Activated T-helper 9 cell treated with anti-CD3 and anti-CD28 coated beads, Interleukin-2, amount 50 U/mL, for 16 hours (primary cell): ENCODE measurements around the gene SATB2.

Source experiments
- DNase-seq: peaks from one replicate; pipeline ENCODE4 v3.0.0-alpha.2; 2020; ENCODE audit warnings: low read depth

The SATB2 gene

DNA sequence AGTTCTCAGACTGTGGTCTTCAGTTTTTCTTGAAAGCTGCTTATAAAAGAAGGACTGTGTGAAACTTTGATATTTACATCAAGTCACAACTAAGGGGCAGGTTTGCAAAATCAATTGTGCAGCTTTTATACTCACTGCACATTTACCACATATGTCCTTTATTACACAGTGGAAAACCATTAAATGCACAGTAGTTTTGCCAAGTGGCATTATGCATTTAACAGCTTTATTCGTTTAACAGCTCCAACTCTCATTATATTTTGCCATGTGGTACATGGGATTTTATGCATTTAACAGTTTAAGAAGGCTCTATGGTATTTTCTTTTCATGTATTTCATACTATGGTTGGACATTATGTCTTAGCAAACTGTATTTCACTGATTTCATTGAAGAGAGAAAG is 135.6 kb downstream of the SATB2 start:
- no peak for DNase-seq

DNA sequence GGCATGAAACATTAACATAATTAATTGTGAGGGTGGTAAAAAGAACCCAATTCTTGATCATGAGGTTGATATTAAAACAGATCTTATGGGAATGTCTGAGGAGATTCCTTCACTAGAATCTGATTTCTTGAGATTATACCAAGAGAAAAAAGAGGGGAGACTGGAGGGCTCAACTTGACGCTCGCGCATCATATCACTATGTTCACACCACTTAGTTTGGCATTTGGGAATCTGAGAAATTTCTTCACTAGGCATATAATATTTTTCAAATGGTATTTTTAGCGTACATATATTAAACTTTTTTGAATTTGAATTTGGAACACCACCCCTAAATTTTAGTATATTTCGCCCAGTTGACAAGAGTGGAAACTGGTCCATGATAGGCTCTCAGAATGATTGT is 140.1 kb downstream of the SATB2 start:
- DNase-seq, result no peak

DNA sequence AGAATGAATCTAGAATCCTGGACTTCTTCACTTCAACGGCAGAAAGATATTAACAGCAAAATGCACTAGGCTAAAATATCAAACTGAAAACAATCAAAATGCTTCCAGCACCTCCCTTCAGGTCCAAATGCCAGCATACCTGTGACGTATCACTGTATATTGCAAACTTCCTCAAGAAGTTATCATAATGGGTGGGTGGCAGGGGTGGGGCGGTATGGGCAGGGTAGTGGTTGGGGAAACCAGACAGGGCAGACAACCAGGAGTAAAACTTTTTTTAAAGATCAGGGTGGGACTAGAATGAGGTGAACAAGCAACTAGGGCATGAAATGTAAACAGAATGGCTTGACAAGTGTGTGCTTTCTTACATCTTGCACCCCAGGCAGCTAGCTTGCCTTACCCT is 140.9 kb downstream of the SATB2 start:
- no peak for DNase-seq

DNA sequence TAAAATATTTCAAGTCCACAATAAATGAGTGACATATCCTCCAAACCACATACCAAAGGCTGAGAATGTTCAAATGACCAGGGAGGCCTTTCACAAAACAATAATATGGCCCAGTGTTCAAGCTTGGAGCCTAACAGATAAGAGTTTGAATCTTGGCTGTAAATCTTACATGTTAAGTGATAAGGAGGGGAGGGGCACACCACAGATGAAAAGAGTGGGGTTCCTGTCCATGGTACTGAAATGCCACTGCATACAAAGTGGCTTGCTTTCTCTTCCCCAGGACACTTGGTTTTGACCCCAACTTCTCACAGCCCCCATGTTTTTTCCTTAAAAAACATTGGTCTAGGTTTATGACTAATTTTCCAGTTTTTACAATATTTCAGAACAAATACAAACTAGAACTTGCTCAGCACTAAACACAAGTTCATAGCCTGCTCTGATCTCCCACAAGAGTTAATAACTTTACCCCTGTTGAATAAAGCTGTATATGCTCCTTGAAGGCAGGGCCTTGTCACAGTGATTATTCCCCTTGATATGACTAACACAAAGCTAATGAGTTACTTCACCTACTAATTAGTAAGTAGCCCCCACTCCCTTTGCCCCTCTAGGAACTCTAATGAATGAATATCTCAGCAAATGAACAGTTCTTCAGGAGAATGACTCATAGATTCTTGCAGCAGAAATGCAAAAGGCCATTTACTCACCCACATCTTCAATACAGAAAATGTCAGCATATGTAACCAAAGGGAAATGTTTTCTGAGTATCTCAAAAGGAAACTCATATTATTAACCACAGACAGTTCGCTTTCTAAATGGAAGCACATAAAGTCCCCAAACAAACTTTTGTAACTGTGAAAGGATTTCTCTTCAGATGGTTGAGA is 142.2 kb downstream of the SATB2 start:
- DNase-seq, result no peak

DNA sequence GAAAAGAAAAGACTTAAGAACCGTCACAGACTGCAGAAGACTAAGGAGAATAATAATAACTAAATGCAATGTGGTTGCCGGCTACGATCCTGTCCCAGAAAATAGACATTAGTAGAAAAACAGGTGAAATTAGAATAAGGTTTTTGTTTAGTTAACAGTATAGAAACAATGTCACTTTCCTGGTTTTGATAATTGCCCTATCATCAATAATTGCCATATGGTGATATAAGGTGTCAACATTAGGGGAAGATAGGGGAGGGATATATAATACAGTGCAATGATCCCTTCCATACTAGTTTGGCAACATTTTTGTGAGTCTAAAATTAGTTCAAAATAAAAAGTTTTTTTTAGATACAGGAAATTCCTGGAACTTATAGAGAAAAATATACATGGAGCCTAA is 144.8 kb downstream of the SATB2 start:
- no peak for DNase-seq

DNA sequence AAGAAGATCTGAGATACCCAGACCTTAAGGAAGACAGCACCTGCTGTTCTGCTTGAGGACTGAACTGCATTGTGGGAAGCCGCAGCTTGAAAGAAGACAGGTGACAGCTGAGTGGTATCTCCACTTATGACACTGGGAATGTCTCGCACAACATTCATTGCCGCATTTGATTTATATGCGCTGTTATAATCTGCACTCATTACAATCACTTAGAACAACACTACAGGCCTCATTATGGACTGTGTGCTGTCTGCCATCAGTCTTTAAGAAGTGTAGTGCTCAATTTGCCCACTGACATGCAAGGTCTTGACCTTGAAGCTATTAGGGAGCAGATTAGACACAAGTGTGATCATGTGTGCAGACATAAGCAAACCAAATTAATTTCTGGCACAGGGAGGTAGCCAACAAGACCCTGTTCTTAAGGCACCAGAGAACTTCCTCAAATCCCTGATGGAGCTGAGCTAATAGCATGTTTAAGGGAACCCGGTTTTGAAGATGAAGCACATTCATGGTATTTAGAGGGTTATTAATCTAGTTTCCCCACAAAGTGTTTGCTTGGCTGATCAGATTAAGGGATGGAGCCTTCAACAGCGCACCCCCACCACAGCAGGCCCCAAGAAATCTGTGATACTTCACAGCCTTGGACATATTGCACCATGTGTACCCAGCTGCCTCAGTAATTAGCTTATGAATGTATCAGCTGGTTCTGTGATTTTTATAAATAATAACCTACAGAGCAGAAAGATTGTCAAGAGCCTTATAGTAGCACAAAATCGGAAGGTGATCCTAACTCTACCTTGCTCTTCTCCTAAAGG is 146.8 kb downstream of the SATB2 start:
- no peak for DNase-seq

DNA sequence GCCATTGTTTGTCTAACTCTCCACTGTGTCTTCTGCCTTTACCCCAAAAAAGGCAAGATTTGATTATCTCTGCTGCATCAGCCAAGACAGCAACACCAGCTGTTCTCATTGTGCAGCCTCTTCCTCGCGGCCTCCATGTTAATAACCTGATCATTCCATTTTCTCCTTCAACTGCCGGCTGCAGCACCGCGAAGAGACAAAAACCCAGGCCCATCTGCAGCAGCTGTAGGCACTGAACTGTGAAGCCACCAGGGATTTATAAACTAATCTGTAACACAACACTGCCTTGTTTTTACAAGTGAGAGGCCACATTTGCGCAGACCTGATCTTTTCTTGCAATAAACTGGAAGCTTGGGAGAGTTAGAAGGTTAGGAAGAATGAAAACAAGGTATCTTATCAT is 147.8 kb downstream of the SATB2 start:
- no peak for DNase-seq

DNA sequence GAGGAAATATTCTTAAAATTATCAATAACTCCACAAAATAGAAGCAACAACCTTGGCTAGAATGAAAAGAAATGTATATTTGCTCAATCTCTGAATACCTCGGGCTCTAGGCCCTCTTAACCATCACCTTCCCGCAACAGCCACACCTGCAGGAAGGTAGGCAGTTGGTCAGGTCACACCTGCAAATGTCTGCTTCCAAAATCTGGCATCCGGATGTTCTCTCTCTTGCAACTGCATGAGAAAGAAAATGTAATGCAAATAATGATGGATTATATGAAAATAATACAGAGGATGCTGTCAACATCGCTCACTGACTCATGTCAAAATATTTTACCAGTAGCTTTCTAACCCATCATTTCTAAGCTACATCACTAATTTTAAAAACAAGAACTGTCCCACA is 148.3 kb downstream of the SATB2 start:
- DNase-seq, result no peak

DNA sequence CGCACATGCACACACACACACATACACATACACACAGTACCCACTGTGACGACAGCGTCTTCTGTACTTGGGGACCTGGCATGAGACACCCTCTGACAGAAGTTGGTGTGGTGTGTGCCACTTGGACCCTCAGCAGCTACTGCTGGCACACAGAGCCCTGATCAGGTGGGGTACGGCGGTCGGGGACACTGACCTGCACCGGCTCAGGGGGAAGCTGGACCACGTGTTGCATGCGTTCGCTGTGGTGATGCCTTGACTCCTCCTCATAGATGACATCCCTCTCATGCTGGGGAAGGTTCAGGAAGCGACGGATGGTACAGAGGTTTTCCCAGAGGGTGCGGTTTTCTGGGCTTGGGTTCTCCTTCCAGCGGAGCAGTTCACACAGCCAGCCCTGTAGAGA is 149.2 kb downstream of the SATB2 start:
- DNase-seq, result no peak

DNA sequence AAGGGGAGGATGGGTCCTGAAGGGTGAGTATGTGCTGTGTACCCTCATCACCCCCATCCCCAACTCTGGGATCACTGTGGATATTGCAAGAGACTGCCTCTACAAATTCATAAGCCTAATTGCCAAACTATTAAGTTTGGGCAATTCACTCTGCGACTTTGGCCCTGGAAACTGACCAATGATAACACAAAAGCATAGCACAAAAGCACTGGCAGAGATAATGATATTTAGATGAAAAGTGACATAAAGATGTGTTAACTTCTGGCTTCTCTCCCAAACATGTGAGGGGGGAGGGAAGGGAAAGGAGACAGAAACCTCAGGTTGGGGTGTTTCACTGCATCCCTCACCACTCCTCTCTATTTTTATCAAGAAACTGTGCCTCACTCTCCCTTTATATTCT is 150.3 kb downstream of the SATB2 start:
- DNase-seq, result no peak

DNA sequence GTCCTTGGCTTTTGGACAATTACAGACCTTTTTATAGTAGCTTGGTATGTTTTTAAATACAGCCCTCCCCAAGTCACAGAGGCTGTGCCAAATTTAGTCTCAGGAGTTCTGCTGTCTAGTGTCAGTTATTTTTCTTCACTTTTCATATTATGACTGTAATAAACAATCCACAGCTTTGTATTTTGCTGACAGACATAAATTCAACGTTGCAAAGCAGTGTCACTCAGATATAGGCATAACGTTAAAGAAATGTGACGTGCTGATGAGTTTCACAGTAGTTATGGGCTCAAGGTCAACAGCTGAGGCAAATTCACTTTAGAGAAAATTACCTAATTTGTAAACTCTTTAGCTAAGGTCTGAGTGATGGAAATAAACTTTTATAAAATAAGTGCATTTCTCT is 151.6 kb downstream of the SATB2 start:
- DNase-seq, result no peak

DNA sequence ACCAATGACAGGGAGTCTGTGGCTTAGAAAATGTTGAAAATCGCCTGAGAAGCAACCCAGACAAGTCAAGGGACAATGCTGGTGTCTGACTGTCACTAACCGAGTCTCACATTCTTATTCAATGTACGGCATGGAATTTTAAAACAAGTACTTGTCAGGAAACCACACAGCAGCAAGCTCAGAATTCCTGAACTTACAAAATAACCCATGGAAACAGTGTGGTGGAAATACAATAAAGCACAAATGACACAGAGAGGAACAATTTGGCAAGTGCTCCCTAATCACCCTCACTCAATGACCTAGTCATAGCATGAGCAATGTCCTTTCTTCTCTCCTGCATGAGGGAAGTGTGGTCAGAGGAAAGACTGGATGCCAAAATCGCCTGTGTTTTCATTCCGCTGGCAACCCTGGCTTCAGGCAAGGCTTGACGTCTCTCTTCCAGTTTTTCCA is 154.0 kb downstream of the SATB2 start:
- DNase-seq, result no peak

DNA sequence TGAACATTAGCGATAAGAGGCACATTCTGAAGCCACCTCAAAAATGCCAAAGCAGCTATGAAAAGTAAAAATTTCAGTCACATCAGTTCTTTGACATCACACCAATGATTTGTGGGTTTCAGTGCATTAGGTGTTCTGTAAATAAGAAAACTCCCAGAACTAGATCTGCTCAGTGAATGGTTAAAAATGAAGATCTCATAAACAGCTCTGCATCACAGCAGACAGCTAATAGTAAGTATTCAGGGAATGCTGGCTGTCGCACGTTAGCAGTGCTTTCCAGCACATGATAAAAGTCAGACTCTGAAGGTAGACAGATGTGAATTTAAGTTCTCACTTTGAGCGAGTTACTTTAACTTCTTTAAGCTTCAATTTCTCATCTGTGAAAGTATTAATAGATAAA is 154.9 kb downstream of the SATB2 start:
- no peak for DNase-seq

DNA sequence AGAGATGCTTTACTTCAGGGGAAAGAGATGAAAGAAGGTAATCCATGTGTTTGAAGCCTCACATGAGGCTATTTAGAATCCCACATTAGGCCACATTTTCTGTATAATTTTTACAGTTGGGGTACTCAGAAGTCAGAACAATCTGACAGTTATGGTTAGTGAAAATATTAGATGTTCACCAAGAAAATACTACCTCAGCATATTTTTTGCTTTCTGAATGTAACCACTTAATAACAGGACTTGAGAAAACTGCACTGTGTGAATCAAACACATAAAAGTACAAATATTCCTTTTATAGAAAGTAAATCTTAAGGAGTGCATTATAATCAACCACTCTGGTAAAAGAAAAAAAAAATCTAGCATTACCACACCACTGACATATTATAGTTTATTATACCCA is 169.3 kb downstream of the SATB2 start:
- no peak for DNase-seq

DNA sequence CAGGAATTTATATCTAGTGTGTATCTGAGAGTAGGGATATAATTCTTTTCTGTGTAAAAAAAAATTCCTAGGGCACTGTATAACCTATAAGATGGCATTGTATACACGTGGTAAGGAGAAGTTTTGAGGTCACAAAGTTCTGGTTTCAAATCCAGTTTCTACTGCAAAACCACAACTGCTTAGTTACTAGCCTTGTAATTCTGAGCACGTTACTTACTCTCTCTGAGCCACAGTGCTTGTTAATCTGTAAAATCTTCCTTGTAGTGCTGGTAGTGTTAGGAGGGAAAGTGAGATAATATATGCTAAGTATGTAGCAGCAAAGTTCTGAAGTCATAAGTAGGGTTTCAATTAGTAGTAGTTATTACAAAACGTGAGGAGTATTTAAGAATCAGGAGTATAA is 175.4 kb downstream of the SATB2 start:
- no peak for DNase-seq

DNA sequence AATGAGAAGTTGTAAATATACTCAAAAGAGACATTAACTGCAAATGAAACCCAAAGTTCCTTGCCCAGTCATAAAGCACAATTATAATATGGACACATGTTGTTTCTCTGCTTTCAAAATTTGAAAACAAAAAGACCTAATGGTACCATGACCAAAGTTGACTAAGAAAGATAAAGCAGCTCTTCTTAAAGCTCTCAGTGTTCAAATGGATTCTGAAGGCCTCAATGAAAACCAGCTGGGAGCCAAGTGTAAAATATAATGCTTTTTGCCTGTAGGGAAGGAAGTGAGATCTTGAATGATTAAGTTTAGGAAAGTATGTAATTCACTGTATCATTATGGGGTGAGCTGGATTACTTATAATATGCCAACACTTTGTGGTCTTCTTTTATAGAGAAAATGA is 178.6 kb downstream of the SATB2 start:
- no peak for DNase-seq

DNA sequence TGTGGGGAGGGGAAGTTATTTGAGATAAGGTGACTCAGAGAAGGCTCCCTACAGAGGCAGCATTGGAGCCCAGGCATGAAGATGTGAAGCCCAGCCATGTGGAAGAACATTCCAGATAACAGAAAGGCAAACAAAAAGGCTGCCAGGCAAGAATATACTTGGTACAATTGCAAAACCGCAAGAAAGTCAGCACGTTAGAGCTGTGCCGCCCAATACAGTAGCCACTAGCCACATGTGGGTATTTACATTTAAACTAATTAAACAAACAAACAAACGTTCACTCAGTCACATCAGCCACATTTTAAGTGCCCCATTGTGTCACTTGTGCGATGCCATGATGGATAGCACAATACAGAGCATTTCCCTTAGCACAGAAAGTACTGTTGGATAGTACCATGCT is 179.6 kb downstream of the SATB2 start:
- DNase-seq, result no peak

DNA sequence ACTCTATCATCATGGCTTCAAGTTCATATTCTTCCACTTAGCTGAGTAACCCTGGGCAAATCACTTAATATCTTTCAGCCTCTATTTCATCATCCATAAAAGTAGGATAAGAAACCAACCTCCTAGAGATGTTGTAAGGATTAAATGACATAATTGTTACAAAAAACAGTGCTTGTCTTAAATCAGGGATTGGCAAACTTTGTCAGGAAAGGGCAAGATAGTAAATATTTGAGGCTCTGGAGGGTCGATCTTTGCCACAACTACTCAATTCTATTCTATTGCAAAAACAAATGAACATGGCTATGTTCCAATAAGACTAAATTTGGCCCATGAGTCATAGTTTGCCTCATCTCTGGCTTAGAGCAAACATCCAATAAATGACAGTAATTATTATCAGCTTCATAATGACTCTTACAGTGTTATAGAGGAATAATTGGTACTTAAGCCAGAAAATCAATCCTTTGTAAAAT is 184.7 kb downstream of the SATB2 start:
- no peak for DNase-seq

DNA sequence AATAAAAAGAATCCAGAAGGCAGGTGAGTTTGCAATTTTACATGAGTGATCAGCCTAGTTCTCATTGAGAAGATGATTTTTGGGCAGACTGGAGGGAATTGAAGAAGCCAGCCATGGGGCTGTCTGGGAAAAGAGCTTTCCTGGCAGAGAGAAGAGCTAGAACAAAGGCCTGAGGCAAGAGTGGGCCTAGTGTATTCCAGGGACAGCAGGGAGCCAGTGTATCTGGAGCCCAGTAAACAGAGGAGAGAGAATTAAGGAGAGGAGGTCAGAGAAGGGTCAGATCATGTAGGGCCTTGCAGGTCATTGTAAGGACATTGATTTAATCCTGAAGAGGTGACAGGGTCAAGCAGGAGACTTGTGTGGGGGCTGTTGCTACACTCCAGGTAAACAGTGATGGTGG is 195.8 kb downstream of the SATB2 start:
- no peak for DNase-seq

DNA sequence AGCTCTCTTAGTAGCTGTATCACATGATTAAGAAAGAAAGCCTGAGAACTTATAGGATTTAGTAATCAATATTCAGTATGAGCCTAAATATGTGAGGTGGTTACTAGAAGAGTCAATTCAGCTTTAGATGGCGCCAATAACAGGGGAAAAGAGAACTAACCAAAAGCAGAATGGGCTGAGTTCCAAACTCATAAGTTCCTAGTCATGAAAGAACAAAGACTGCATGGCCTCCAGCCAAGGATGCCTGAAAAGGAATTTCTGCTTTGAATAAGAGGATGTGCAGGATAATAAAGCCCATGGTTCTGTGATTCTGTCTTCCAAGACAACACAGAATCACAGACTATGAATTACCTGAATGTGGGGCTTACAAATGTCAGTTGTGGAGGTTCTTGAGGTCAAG is 196.5 kb downstream of the SATB2 start:
- no peak for DNase-seq

DNA sequence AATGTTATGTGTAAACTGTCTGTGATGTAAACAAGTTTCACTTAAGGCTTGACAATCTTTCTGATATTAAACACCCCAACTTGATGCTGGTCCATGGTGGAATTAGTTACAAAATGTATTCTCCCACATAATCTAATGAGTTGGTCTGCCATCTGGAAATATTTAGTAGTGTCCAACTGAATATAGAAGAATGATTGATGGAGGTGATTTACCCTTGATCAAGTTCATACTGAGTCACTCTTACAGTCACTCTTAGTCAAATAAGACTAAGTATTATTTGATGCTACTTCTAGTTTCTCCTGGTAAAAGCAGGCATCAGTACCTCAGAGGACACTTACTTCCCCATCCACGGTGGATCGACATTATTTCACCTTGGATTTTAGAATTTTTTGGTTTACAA is 198.1 kb downstream of the SATB2 start:
- no peak for DNase-seq

DNA sequence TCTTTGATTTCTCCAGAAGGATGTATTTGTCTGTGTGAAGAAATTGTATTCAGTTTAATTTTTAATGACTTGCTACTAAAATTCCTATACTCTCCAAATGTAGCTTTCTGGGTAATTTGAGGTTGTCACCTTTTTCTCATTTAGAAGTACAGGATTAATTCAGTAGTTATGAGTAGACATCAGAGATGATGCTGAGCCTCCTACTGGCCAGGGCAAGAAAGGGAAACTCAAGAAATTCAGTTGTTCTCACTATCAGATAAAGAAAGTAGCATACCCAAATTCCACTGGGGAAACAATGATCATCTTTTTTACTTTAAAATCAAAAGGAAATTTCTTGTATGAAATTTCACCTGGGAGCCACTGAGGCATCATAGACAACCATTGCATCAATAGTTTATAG is 199.4 kb downstream of the SATB2 start:
- DNase-seq, result no peak
